ENCODE results near the gene SFI1. TPM values are rescaled to one million over a fixed set of nuclear protein-coding genes. Genes with fewer than 3 reads are reported as not detected.
"Not testable (repeated sequence)": the region's sequence is repeated elsewhere in the genome, so short reads cannot be mapped to it uniquely, and the experiment has no call there.

SFI1 gene
- total RNA-seq, 1 donor from 2014 or later = 19.8 TPM

GRCh38 chr22:31630331-31631329 is 134.3 kb downstream of the SFI1 start:
- DNase-seq (ENCODE audit: extremely low read depth, low read depth, low spot score) = no peak

GRCh38 chr22:31631436-31631835 is 135.1 kb downstream of the SFI1 start:
- DNase-seq (ENCODE audit: extremely low read depth, low read depth, low spot score) = no peak

- no peak for DNase-seq (ENCODE audit: extremely low read depth, low read depth, low spot score)
Measured at GRCh38 chr22:31635638-31636306, 139.4 kb downstream of the SFI1 start.

GRCh38 chr22:31637447-31637890 is 141.1 kb downstream of the SFI1 start:
- DNase-seq (ENCODE audit: extremely low read depth, low read depth, low spot score) = no peak

- DNase-seq (ENCODE audit: extremely low read depth, low read depth, low spot score) = no peak
Measured at GRCh38 chr22:31637891-31638618, 141.7 kb downstream of the SFI1 start.

GRCh38 chr22:31639436-31640039 is 143.2 kb downstream of the SFI1 start:
- no peak for DNase-seq (ENCODE audit: extremely low read depth, low read depth, low spot score)

- DNase-seq (ENCODE audit: extremely low read depth, low read depth, low spot score) = peak; percentile 98
Measured at GRCh38 chr22:31646186-31647019, 150.1 kb downstream of the SFI1 start.

- DNase-seq (ENCODE audit: extremely low read depth, low read depth, low spot score) = no peak
Measured at GRCh38 chr22:31647066-31647465, 150.7 kb downstream of the SFI1 start.

- DNase-seq (ENCODE audit: extremely low read depth, low read depth, low spot score) = peak; percentile 81
Measured at GRCh38 chr22:31647523-31648320, 151.4 kb downstream of the SFI1 start.

- DNase-seq (ENCODE audit: extremely low read depth, low read depth, low spot score) = no peak
Measured at GRCh38 chr22:31650391-31650790, 154.1 kb downstream of the SFI1 start.

- no peak for DNase-seq (ENCODE audit: extremely low read depth, low read depth, low spot score)
Measured at GRCh38 chr22:31651664-31652063, 155.3 kb downstream of the SFI1 start.

- DNase-seq (ENCODE audit: extremely low read depth, low read depth, low spot score) = no peak
Measured at GRCh38 chr22:31652088-31652487, 155.8 kb downstream of the SFI1 start.

- DNase-seq (ENCODE audit: extremely low read depth, low read depth, low spot score) = no peak
Measured at GRCh38 chr22:31652911-31653684, 156.8 kb downstream of the SFI1 start.

- no peak for DNase-seq (ENCODE audit: extremely low read depth, low read depth, low spot score)
Measured at GRCh38 chr22:31653944-31654343, 157.6 kb downstream of the SFI1 start.

GRCh38 chr22:31654408-31654807 is 158.1 kb downstream of the SFI1 start:
- no peak for DNase-seq (ENCODE audit: extremely low read depth, low read depth, low spot score)

GRCh38 chr22:31659246-31659645 is 162.9 kb downstream of the SFI1 start:
- DNase-seq (ENCODE audit: extremely low read depth, low read depth, low spot score) = no peak

- not testable (repeated sequence) for DNase-seq (ENCODE audit: extremely low read depth, low read depth, low spot score)
Measured at GRCh38 chr22:31660860-31661341, 164.6 kb downstream of the SFI1 start.

Measured in glomerular endothelial cell (primary cell).